ENCODE measurements around the gene RANBP9.

The RANBP9 gene

DNA sequence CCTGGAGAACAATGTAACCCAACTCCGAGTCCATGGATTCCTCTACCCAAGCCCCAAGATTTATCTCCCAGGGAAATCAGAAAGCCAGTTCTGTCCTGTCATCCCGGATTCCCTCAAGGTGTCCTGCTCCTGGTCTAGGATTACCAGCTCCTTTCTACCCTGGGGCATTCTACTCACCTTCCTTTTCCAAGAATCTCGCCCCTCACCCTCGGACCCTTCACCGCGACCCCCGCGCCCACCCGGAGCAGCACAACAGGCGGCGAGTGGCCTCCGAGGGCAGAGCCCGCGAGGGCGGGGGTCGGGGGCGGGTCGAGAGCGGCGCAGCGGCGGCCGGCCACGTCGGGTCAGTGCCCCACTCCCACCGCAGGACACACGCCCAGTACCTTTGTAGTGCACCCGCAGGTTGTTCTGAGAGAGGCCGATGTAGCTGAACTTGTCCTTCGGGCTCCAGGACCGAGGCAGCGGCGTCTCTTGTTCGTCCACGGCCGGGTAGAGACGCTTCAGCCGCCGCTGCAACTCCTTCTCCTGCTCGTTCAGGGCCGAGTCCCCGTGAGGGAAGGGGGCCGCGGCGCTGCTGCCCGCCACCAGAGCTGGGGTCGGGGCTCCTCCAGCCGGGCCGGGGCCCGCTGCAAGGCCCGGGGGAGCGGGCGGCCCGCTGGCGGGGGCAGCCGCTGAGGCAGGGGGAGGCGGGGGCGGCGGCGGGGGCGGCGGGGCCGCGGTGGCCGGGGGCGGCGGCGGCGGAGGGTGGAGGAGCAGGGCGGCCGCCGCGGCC lies 897 bp downstream of the RANBP9 start:
- DNase-seq, result peak; percentile 24

DNA sequence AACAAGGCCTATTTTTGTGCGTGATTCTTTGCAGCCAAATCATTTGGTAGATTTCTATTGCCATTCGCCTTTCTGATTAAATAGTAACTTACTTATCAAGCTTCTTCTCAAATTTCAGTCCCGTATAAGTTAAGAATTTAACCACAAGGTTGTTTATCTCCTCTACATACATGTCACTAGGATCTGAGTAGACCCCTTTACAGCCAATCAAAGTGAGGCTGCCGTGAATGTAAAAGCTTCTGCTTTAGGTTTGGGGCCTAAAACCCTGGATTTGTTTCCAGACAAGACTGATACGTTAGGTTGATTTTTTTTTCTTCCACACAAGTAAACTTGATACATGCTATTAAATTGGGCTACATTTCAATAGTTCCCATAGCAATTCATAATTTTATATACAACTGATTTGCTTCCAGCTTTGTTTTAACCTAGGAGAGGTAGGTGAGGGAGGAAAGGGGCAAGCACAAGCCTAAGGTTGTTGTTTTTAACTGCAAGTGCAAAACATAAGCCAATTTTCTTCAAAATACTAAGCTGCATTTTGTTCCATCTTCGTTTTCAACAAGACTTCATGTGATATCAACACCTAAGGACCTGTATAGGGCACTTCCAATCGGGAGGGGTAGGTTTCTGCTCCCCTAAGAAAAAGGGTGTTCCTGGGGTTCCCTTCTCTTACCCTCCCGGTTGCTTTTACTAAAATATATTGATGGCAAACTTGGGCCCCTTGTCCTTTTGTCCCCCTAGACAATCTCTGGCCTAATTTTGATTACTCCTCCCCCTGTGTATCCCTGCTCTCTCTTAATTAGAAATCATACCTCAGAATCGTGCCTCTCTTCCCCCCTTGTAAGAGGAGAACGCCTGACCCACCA lies 1.7 kb downstream of the RANBP9 start:
- DNase-seq, result no peak

DNA sequence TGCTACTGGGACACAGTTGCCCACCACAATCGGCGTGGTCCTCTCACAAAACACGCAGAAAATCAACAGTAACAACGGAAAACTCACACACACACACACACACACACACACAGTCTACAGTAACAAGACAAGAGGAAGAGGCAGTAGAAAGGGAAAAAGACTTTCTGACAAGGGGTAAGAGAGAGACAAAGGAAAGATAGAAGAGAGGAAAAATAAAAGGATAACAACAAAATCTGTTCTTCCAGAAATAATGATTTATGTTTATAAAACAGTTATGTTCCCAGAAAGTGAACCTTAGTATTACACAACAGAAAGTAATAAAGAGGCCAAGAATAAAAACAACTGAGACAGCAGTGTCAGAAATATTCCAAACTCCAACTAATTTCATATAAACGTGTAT lies 2.9 kb downstream of the RANBP9 start:
- no peak for DNase-seq

DNA sequence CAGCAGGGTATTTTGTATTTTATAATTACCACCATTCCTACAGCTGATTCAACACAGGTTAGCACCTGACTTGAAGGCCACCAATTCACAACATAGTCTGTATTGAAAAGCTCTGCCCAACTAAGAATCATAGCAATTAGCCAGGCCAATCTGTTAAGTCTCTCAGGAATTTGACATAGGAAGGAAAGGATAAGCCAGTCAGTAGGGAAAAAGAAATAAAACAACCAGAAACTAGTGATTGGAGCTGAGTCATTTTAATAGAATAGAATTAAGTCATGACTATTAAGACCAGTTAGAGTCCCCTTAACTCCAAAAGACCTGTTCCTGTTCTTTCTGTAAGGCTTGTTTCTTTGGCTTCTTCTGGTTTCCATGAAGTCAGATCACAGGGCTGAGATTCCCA lies 8.1 kb downstream of the RANBP9 start:
- no peak for DNase-seq

DNA sequence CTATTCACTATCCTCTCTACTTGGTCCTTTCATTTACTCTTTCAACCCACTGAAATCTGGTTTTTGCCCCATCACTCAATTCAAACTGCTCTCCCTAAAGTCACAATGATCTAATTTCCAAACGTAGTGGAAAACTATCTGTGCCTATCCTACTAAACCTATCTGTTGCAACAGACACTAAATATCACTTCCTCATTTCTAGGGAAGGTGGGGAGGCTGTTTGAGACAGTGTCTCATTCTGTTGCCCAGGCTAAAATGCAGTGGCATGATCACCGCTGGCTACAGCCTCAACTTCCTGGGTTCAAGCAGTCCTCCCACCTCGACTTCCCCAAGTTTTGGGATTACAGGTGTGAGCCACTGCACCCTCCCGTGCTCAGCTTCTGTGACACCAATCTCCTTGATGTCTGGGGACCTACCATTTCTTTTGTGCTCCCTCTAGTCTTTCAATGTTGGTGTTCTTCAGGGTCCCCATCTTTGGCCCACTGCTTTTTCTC lies 8.8 kb downstream of the RANBP9 start:
- no peak for DNase-seq

DNA sequence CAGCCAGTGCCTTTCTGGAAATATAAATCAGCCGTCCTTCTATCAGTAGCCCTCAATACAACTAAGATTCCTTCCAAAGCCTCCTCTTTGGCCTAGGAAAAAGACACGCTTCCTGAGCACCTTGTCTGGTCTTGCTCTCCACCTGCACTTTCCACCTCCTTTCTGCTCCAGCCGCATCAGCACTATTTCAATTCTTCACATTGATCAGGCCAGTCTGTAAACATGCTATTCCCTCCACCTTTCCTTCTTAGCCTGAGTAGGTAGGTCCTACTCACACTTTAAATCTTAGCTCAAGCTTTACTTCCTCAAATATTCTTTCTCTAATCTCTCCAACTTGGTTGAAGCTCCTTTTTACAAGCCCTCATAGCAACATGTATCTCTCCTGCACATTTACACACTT lies 11.4 kb downstream of the RANBP9 start:
- no peak for DNase-seq

DNA sequence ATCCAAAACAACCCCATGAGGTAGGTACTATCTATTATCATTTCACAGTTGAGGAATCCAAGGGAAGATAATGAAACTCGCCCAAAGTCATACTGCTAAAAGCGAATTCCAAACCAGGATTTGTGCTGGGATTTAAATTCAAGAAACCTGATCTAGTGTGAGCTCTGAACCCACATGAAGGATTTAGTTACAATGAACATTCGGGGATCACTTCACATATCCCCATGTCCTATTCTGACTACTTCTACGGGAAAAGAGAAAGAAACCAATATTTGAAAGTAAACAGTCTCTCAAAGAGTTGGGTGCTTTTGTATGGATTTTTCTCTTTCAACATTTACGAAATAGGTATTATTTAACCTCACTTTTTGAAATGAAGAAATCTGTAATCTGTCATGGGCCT lies 12.9 kb downstream of the RANBP9 start:
- no peak for DNase-seq

DNA sequence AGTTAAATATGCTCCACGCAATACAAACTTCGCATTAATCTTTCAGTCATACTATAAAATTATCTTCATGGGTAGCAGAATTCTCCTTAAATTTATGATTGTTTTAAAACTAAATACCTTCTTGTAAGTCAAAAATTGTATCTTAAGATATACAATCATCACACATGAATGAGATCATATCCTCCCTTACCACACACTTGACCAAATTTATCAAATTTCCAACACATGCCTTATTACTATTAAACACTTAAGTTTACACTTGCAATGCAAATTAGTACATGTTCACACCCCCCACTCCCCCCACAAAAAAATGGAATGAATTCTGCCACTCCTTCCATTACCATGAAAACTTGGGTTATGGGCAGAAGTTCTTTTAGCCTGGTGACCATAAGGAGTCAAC lies 13.8 kb downstream of the RANBP9 start:
- DNase-seq, result no peak

DNA sequence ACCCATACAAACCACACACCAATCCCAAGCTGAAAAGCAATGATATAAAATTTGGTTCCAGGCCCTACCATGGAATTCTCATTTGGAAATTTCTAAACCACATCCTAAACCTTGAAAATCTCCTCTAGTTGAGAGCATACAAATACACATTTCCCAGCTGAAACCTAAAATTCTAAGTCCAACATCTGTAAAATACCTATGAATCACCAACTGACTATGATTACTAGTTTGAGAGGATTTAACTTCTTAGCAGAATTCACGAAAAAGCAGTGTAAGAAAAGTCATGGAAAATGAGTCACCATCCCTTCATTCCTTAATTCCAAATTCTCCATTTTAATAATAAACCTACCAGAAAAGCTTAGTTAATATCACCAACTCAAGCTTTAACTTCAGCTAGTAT lies 15.4 kb downstream of the RANBP9 start:
- no peak for DNase-seq

DNA sequence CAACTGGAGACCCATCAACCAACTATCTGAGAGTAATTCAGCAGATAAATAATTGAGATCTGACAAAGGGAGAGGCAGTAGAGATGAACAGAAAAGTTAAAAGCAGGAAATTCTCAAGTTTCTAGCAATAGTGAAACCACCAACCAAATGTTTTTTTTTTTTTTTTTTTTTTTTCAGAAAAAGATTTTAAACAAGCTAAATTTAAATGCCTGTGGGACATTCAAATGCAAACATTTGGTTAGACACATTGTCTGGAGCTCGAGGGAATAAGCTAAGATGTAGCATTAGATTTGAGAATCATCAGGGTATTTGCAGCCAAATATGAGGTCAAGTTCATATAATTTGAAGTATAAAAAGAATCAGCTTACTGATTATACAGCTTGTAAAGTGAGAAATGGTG lies 16.4 kb downstream of the RANBP9 start:
- no peak for DNase-seq

DNA sequence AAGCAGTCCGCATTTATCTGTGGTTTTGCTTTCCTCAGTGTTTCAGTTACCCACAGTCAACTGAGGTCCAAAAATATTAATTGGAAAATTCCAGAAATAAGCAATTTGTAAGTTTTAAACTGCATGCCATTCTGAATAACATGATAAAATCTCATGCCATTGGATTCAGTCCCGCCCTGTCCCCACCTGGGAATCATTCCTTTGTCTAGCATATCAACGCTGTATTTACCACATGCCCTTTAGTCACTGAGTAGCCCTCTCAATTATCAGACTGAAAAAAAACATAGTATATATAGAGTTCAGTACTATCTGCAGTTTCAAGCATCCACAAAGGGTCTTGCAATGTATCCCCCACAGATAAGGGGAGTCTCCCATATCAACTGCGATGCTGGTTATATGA lies 17.1 kb downstream of the RANBP9 start:
- no peak for DNase-seq

DNA sequence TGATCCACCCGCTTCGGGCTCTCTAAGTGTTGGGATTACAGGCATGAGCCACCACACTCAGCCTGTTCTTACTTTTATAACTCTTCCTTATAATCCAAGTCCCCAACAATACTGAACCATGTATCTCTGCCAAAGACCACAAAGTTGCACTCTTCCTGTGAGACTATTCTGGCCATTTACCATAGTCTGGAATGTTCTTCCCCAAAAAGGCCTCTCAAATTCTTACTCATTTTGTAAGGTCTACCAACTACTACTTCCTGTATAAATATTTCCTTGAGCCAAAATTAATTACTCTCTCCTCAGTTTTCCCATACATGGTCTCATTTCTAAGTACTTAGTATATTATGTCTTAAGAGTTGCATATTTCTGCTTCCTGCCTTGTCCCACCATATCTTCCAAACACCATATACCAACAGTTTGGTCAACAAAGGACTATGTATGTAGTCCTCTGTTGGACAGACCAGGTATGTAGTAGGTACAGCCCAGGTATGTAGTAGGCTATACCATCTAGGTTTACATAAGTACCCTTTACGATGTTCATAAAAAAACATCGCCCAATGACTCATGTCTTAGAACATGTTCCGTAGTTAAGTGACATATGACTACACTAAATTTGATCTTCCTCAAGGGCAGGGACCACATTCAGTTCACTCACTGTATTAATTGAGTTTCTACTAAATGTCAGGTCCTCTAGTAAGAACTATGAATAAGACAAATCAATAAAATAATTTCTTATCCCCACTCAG lies 22.0 kb downstream of the RANBP9 start:
- no peak for DNase-seq

DNA sequence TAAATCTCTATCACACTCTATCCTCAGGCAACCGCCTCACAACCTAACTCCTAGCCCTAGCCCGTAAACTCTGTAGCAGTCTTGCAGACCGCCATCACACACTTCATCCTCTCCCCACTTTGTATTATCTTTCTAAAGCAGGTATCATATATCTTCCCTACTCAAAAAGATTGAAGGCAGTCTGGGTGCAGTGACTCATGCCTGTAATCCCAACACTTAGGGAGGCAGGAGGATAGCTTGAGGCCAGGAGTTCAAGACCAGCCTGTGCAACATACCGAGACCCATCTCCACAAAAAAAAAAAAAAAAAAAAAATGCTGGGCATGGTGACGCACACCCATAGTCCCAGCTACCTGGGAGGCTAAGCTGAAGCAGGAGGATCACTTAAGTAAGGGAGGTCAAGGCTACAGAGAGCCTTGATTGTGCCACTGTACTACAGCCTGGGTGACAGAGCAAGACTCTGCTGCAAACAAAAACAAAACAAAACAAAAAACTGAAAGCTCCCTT lies 22.9 kb downstream of the RANBP9 start:
- DNase-seq, result no peak

DNA sequence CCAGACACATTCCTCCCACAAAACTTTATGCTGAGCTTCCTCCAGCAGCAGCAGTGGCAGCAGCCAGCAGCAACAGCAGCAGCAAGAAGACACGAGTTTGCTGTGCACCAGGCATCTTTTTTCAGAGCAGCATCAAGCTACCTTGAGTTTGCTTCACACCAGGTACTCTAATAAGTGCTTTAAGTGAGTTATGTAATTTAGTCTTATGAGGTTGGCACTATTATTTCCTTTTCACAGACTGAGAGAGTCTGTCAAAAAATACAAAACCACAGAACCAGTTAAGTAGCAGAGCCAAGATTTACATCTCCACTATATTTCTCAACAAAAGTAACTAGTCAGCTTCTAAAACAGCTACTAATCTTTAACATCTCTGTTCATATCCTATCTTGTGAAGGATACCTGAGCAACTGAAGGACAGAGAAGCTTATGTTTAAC lies 23.7 kb downstream of the RANBP9 start:
- no peak for DNase-seq

DNA sequence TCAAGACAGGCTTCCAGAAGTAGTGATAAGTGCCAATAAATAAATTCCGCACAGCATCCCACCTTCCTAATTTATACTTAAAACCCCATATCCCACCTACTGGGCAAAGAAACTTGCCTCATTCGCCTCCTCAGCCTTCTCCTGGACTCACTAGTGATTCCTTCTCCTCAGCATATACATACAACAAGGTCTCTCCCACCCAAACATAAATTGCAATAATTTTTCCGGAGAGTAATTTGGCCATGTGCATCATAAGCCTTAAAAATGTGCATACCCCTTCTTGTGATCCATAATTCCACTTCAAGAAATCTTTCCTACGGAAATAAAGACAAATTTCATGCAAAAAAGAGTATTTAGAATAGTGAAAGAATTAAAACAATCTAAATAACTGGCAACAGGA lies 26.8 kb downstream of the RANBP9 start:
- no peak for DNase-seq

DNA sequence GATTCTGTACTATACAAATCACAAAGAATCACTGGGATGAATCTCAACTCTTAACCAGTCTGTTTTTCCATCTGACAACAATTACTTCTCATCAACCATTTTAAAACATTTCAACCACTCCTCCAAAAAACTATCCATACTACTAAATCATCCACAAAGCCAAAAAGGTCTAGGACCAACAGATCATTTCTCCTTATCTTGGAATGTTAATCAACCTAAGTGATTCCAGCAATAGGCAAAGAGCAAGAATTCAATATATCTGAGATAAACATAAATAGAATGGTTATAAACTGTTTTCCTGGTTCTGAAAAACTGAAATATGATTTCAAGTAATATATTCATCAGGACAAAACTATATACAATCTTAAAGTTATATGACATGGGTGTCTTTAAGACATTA lies 28.6 kb downstream of the RANBP9 start:
- no peak for DNase-seq

DNA sequence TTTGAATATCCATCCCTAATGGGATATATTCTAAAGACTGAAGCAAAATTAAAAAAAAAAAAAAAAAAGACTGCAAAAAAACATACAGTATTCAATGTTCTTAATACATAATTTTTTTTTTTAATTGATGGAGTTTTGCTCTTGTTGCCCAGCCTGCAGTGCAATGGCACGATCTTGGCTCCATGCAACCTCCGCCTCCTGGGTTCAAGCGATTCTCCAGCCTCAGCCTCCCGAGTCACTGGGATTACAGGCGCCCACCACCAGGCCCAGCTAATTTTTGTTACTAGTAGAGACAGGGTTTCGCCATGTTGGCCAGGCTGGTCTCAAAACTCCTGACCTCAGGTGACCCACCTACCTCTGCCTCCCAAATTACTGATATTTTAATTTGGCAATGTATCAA lies 29.3 kb downstream of the RANBP9 start:
- no peak for DNase-seq

DNA sequence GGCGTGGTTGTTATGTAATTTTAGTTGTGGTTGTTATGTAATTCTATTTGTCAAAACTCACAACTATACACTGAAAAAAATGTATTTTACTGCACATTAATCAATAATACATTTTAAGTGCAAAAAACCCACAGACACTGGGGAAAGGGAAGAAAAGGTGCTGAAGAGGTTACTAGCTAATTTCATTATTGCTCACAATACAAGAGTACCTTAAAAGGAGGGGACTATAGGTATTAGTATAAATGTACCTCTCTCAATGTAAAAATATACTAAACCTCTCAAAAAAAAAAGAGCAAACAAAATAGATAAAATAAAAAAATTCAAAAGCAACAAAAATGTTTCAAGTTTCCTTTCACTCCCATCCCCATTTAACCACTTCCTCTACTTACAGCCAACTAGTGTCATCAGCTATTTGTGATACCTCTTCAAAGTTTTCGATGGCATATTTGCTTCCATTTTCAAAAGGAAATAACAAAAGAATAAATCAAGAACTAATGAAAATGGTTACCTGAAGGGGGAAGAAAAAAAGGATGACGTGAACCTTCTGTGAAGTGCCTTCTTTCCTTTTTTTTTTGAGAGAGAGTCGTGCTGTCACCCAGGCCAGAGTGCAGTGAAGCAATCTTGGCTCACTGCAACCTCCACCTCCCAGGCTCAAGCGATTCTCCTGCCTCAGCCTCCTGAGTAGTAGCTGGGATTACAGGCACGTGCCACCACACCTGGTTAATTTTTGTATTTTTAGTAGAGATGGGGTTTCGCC lies 30.2 kb downstream of the RANBP9 start:
- no peak for DNase-seq

DNA sequence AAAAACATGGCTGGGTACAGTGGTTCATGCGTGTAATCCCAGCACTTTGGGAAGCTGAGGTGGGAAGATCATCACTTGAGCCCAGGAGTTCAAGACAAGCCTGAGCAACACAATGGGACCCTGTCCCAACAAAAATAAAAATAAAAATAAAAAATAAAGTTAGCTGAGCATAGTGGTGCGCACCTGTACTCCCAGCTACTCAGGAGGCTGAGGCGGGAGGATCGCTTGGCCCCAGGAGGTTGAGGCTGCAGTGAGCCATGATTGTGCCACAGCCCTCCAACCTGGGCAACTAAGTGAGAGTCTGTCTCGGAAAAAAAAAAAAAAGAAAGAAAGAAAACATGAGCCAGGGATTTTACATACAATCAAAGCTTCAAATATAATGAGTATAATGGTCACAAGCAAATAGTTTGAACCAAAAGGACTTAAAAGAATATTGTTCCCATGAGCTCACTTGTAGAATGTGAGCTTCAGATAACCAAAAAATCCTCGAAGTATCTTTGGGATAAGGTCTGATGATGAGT lies 31.1 kb downstream of the RANBP9 start:
- no peak for DNase-seq

DNA sequence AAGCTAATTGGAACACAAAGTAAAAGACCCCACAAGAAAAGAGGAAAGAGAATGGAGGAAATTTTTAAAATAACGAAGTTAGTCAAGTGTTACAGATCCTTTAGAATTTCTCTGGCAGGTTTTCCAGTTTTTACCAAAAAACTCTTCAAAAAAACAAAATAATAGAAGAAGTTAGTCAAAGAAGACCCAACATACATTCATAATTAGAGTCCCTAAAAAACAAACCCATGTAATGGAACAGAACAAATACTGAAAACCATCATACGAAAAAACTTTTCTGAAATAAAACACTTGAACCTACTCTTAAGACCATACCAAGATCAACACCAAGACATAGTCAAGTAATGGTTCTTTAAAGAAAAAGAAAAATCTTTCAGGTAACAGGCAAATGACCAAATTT lies 31.6 kb downstream of the RANBP9 start:
- DNase-seq, result no peak

DNA sequence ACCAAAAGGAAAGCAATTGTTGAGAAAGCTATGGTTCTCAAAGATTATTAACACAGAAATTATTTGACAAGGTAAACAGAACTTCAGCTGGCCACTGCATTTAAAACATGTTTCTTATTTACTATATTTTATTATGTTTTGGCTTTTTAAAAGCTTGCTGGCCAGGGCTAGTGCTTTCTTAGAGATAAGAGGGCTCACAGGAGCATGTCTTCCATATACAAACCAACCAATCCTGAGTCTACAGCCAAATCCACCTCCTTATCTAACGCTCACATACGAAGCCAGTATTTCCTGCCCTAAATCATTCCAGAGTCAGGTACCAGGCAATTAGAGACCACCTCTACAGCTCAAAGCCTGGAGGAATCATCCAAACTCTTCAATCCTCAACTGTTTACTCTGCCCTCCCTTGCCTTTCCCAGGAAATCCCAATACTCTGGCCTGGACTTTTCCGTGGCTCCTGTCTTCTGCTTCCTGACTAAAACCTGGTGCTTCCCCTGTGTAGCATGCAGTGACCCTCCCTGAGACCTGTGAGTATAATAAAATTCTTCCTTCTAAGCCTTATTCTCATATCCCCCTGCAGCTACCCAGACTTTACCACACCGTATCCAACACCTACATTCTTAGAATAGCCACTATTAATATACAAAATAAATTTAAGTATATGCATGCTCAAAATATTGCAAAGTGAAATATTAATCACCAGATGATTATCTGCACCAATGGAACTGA lies 33.2 kb downstream of the RANBP9 start:
- no peak for DNase-seq

DNA sequence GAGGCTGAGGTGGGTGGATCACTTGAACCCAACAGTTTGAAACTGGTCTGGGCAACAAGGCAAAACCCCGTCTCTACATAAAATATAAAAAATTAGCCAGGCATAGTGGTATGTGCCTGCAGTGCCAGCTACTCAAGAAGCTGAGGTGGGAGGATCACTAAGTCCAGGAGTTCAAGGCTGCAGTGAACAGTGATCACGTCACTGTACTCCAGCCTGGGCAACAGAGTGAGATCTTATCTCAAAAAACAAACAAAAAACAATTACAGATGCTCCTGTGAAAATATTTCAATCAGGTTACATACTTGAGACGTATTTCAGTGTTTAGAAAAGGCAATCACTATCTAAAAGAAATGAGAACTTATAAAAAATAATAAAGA lies 33.8 kb downstream of the RANBP9 start:
- DNase-seq, result no peak

All from activated CD4-positive, alpha-beta T cell treated with anti-CD3 and anti-CD28 coated beads for 1 hour (primary cell).